Measurements from ENCODE around the gene IGF2BP2. TPM values are rescaled to one million over a fixed set of nuclear protein-coding genes. Genes with fewer than 3 reads are reported as not detected.

Gene IGF2BP2
- total and polyA plus RNA-seq, 2 of the 4 experiments (the other 2 are of a cell fraction), result 23.4 to 88.2 TPM

- Histone ChIP-seq H2BK120ac (ENCODE audit: low read depth, low read length) (no peak overlapping the region), H3K9me1 (ENCODE audit: insufficient read depth, low read length) (no peaks in the 10 kb centered on the region), H2BK20ac (ENCODE audit: low read depth, low read length) (no peak overlapping the region), H3K9ac (ENCODE audit: low read depth, low read length) (no peak overlapping the region), H2AFZ (replicated peaks; ENCODE audit: low read length, poor library complexity) (no peak overlapping the region), H4K91ac (ENCODE audit: insufficient read depth, low read depth, low read length) (no peak overlapping the region), H3K9me3 (ENCODE audit: control insufficient read depth, insufficient read depth, low read length) (no peaks in the 10 kb centered on the region), H2AK5ac (ENCODE audit: low read depth, low read length) (no peak overlapping the region), H2BK15ac (ENCODE audit: low read depth, low read length) (no peak overlapping the region), H4K8ac (ENCODE audit: low read depth in 2 of 2, low read length in 2 of 2) (no peak overlapping the region), H3K4me2 (ENCODE audit: low read depth, low read length) (no peak overlapping the region), H3K36me3 (ENCODE audit: control insufficient read depth, insufficient read depth, low read length) (peaks cover 29% of the 10 kb centered on the region), H3K4ac (ENCODE audit: low read depth, low read length) (no peak overlapping the region), H2BK5ac (ENCODE audit: low read depth, low read length, poor library complexity, severe bottlenecking) (no peak overlapping the region), H3K56ac (ENCODE audit: extremely low read depth, insufficient read depth, low read length) (no peak overlapping the region), H3K27me3 (ENCODE audit: control insufficient read depth, insufficient read depth, low read length) (no peaks in the 10 kb centered on the region), H3K4me1 (ENCODE audit: control insufficient read depth, insufficient read depth, low read length) (no peaks in the 10 kb centered on the region), H3K23ac (ENCODE audit: low read depth, low read length) (no peak overlapping the region), H3K27ac (ENCODE audit: insufficient read depth, low read length) (no peak overlapping the region), H4K20me1 (ENCODE audit: insufficient read depth, low read length) (peaks cover 14% of the 10 kb centered on the region), H3K18ac (ENCODE audit: low read depth, low read length) (no peak overlapping the region), H3K4me3 (ENCODE audit: insufficient read depth, low read depth, low read length) (no peak overlapping the region), H2AK9ac (replicated peaks; ENCODE audit: low read depth, low read length, poor library complexity) (no peak overlapping the region), H3K14ac (replicated peaks; ENCODE audit: low read depth, low read length) (no peak overlapping the region), H3K79me1 (ENCODE audit: low read depth in 1 of 2, low read length in 2 of 2) (peaks cover 39 to 57% of the 10 kb centered on the region in 2 experiments), H4K5ac (ENCODE audit: low read depth, low read length) (no peak overlapping the region)
- in situ Hi-C loops (cut with MboI; ENCODE audit: low sequenced_read_pairs) (no loop called here), intact Hi-C loops (cut with micrococcal nuclease) (loop anchor here (5.0 kb wide), 2 partner anchors 89 to 249 kb away; no protein-coding TSS in a partner anchor), dilution Hi-C loops (cut with HindIII; ENCODE audit: low sequenced_read_pairs, unreplicated experiment) (no loop called here)
- CTCF ChIA-PET, result interaction anchor here (0.6 to 2.1 kb wide), 8 partner anchors 19 to 229 kb away, joined by 3 to 14 read pairs (median 6); no protein-coding TSS in a partner anchor
- ATAC-seq (ENCODE audit: low read depth) (no peak), DNase-seq (no peak)
- no TSS peak for BruUV-seq (replicated peaks)
- no CpG with 5 or more reads among the region's 1 CpG for WGBS, 2 experiments (ENCODE audit: extremely low coverage in 2 of 2, insufficient read length in 1 of 2)
- TF ChIP-seq MAZ (IDR thresholded peaks at IDR 0.05; ENCODE audit: borderline replicate concordance, low read depth, low read length) (no peak), MAFK (IDR thresholded peaks at IDR 0.05; ENCODE audit: low read depth, low read length) (no peak), USF2 (IDR thresholded peaks at IDR 0.05; ENCODE audit: low read depth, low read length) (no peak), MXI1 (IDR thresholded peaks at IDR 0.05; ENCODE audit: borderline replicate concordance, low read depth, low read length) (no peak), ELK1 (IDR thresholded peaks at IDR 0.05; ENCODE audit: borderline replicate concordance, low read depth, low read length) (no peak), CEBPB (IDR thresholded peaks at IDR 0.05; ENCODE audit: low read depth, low read length) (no peak), RCOR1 (IDR thresholded peaks at IDR 0.05; ENCODE audit: insufficient replicate concordance, low read length) (no peak), SMC3 (IDR thresholded peaks at IDR 0.05; ENCODE audit: low read depth, low read length) (no peak), POLR2A (IDR thresholded peaks at IDR 0.05; ENCODE audit: low read depth, low read length) (no peak), FOS (IDR thresholded peaks at IDR 0.05; ENCODE audit: low read depth, low read length) (no peak), NFE2L2 (IDR thresholded peaks at IDR 0.05; ENCODE audit: low read depth, low read length) (no peak), BHLHE40 (IDR thresholded peaks at IDR 0.05; ENCODE audit: low read depth, low read length) (no peak)
- POLR2A ChIA-PET (ENCODE audit: unreplicated experiment), result interaction anchor here (0.6 kb wide), 1 partner anchor 142 kb away, joined by 3 read pairs; no protein-coding TSS in a partner anchor
Observed at GRCh38 chr3:185678027-185678426, 146.8 kb downstream of the IGF2BP2 start.
